GM19397 (cell line): ENCODE measurements around the gene ALDOB.
"Not testable (repeated sequence)": the region's sequence is repeated elsewhere in the genome, so short reads cannot be mapped to it uniquely, and the experiment has no call there.

Experiments
- ATAC-seq: cut with Tn5 transposase; IDR thresholded peaks from one replicate; pipeline ENCODE4 v1.9.1; 2021; ENCODE audit warnings: mild to moderate bottlenecking, moderate library complexity; ENCODE audit not compliant: unreplicated experiment

The ALDOB gene

GRCh38 chr9:101388507-101388993 lies 47.0 kb downstream of the ALDOB start:
- no peak for ATAC-seq

GRCh38 chr9:101387871-101388506 lies 47.6 kb downstream of the ALDOB start:
- ATAC-seq, result no peak

GRCh38 chr9:101384873-101385536 lies 50.6 kb downstream of the ALDOB start, which contains the start of gene BAAT:
TSS of gene BAAT (minus strand) at chr9:101385006. CDS start at chr9:101371404, 13,602 bp downstream.
- not testable (repeated sequence) for ATAC-seq

GRCh38 chr9:101383361-101383760 lies 52.2 kb downstream of the ALDOB start:
- no peak for ATAC-seq

GRCh38 chr9:101381833-101382342 lies 53.7 kb downstream of the ALDOB start:
- ATAC-seq, result no peak

GRCh38 chr9:101381118-101381517 lies 54.5 kb downstream of the ALDOB start:
- no peak for ATAC-seq

- no peak for ATAC-seq
Measured at GRCh38 chr9:101380295-101380694, 55.3 kb downstream of the ALDOB start.

- no peak for ATAC-seq
Measured at GRCh38 chr9:101376111-101376848, 59.3 kb downstream of the ALDOB start.

- no peak for ATAC-seq
Measured at GRCh38 chr9:101375546-101375945, 60.0 kb downstream of the ALDOB start.

GRCh38 chr9:101372327-101373118 lies 63.1 kb downstream of the ALDOB start:
- ATAC-seq, result no peak

GRCh38 chr9:101371813-101372212 lies 63.8 kb downstream of the ALDOB start:
- ATAC-seq, result no peak
